Measurements from ENCODE around the gene ZSWIM6.

The ZSWIM6 gene

DNA sequence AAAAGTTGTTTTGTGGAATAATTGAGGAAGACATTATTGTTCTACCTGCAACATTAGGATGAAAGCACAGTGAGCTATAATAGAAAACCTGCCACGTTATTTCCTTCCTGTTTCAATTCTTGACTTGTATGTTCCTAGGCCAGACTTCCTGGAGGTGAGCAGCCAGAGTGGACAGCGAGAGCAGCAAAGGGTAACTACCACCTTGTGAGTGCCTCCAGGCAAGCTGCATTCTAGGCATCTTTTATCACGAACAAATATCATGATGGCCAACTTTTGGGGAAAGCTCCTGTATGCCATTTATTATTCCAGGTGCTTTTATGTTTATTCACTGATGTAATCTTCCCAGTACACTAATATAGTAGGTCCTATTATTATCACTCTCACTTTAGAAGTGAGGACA, 34.0 kb upstream of the ZSWIM6 start:
- DNase-seq (ENCODE audit: low read depth, low spot score): no peak

GRCh38 chr5:61298580-61298979, 33.5 kb upstream of the ZSWIM6 start:
- H3K4me3 ChIP-seq (ENCODE audit: low read depth, low read length): no peak overlapping the region
- DNase-seq (ENCODE audit: low read depth, low spot score): peak; percentile 71
- TF ChIP-seq CTCF (IDR thresholded peaks at IDR 0.05; ENCODE audit: low read depth, low read length): no peak
- in situ Hi-C loops (cut with HindIII; ENCODE audit: low sequenced_read_pairs): no loop called here

More for the DNA sequence above, 34.0 kb upstream of the ZSWIM6 start:
- no peak for TF ChIP-seq CTCF (IDR thresholded peaks at IDR 0.05; ENCODE audit: low read depth, low read length)
- in situ Hi-C loops (cut with HindIII; ENCODE audit: low sequenced_read_pairs): no loop called here
- H3K4me3 ChIP-seq (ENCODE audit: low read depth, low read length): no peak overlapping the region

- no peak overlapping the region for H3K4me3 ChIP-seq (ENCODE audit: low read depth, low read length)
Observed at GRCh38 chr5:61299261-61299681, 32.8 kb upstream of the ZSWIM6 start.

GRCh38 chr5:61301341-61302199, 30.5 kb upstream of the ZSWIM6 start:
- no peak overlapping the region for H3K4me3 ChIP-seq (ENCODE audit: low read depth, low read length)
- no peak for TF ChIP-seq CTCF (IDR thresholded peaks at IDR 0.05; ENCODE audit: low read depth, low read length)
- in situ Hi-C loops (cut with HindIII; ENCODE audit: low sequenced_read_pairs): no loop called here
- peak; percentile 99 for DNase-seq (ENCODE audit: low read depth, low spot score)

More at GRCh38 chr5:61299261-61299681, 32.8 kb upstream of the ZSWIM6 start:
- TF ChIP-seq CTCF (IDR thresholded peaks at IDR 0.05; ENCODE audit: low read depth, low read length): no peak
- peak; percentile 48 for DNase-seq (ENCODE audit: low read depth, low spot score)
- in situ Hi-C loops (cut with HindIII; ENCODE audit: low sequenced_read_pairs): no loop called here

DNA sequence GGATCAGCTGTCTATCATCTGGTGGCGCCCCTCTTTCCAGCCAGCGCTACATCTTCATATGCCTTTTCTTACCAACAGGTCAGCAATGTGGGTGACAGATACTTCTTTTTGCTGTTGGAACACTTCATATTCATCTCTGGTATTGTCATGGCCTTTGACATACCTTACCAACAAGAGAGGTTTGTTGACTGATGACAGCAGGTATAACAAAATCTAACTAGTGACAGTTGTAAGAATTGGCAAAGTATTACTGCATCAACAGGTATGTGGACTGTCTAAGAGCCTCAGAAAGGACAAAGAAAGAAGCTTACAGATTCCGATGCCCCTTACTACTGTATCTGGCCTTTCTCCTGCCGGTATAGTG, 29.9 kb upstream of the ZSWIM6 start:
- DNase-seq (ENCODE audit: low read depth, low spot score): no peak
- no peak overlapping the region for H3K4me3 ChIP-seq (ENCODE audit: low read depth, low read length)
- in situ Hi-C loops (cut with HindIII; ENCODE audit: low sequenced_read_pairs): no loop called here
- no peak for TF ChIP-seq CTCF (IDR thresholded peaks at IDR 0.05; ENCODE audit: low read depth, low read length)

GRCh38 chr5:61303346-61303745, 28.7 kb upstream of the ZSWIM6 start:
- H3K4me3 ChIP-seq (ENCODE audit: low read depth, low read length): no peak overlapping the region
- in situ Hi-C loops (cut with HindIII; ENCODE audit: low sequenced_read_pairs): no loop called here
- no peak for DNase-seq (ENCODE audit: low read depth, low spot score)
- no peak for TF ChIP-seq CTCF (IDR thresholded peaks at IDR 0.05; ENCODE audit: low read depth, low read length)
